GM20000 (cell line): ENCODE measurements around the gene VAPA.
"Not testable (repeated sequence)": the region's sequence is repeated elsewhere in the genome, so short reads cannot be mapped to it uniquely, and the experiment has no call there.

Experiments
- DNase-seq: peaks from one replicate; pipeline ENCODE4 v3.0.0; 2012; ENCODE audit warnings: low spot score
- TF ChIP-seq, protein P1 (sequence below): IDR thresholded peaks from 2 replicates; pipeline ENCODE4 v1.5.1; 2012; ENCODE audit warnings: mild to moderate bottlenecking, control low read depth; ENCODE audit errors: extremely low read depth, missing control alignments

The VAPA gene

GRCh38 chr18:9890196-9890595, 23.6 kb upstream of the VAPA start:
- no peak for DNase-seq
- TF ChIP-seq, protein P1, sequence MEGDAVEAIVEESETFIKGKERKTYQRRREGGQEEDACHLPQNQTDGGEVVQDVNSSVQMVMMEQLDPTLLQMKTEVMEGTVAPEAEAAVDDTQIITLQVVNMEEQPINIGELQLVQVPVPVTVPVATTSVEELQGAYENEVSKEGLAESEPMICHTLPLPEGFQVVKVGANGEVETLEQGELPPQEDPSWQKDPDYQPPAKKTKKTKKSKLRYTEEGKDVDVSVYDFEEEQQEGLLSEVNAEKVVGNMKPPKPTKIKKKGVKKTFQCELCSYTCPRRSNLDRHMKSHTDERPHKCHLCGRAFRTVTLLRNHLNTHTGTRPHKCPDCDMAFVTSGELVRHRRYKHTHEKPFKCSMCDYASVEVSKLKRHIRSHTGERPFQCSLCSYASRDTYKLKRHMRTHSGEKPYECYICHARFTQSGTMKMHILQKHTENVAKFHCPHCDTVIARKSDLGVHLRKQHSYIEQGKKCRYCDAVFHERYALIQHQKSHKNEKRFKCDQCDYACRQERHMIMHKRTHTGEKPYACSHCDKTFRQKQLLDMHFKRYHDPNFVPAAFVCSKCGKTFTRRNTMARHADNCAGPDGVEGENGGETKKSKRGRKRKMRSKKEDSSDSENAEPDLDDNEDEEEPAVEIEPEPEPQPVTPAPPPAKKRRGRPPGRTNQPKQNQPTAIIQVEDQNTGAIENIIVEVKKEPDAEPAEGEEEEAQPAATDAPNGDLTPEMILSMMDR = no peak

DNA sequence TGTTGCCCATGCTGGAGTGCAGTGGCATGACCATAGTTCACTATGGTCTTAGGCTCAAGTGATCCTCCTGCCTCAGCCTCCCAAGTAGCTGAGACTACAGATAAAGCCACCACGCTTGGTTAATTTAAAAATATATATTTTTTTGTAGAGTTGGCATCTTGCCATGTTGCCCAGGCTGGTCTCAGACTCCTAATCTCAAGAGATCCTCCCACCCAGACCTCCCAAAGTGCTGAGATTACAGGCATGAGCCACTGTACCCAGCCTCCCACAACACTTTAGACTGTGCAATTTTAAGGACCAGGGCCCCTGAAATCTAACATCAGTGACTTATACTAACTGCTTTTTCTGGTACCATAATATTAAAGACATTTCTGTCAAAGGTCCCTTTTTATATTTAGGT, 22.9 kb upstream of the VAPA start:
- TF ChIP-seq, protein P1 = no peak
- DNase-seq = no peak

- DNase-seq = not testable (repeated sequence)
Observed at GRCh38 chr18:9891515-9891914, 22.3 kb upstream of the VAPA start.

DNA sequence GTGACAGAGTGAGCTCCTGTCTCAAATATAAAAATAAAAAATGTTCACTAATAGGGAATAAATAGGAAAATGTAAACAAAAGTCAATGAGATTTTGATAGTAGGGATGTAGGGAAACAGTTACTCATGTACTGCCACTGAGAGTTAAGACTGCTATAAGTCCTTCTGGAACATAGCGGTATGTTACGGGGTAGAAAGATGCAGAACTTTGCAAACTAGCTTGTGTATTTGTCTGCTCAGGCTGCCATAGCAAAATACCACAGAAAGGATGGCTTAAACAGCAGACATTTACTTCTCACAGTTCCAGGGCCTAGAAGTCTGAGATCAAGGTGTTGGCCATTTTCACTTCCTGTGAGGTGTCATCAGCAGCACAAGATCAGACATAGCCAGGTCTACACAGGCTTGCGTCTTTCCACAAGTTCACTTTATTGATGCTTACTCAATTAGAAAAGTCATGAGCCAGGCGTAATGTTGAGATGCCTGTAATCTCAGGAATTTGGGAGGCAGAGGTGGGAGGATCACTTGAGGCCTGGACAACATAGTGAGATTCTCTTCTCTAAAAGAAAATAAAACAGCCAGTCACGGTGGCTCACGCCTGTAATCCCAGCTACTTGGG, 19.3 kb upstream of the VAPA start:
- TF ChIP-seq, protein P1 = no peak
- DNase-seq = no peak

DNA sequence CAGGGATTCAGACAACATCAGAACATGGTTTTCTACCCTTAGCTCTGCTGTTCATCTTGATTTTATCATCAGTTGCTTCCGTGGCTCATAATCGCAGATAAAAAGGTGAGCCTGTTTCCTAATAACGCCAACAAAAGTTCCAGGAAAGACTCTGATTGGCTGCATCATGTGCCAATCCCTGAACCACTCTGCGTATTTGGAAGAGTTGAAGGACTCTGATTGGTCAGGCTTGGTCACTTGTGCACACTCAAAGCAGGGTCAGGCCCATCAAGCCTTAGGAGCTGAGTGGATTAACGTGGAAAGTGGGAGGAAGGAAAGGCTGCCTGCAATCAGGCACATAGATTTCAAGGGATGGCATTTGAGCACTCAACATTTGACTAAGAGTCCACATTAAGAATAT, 16.7 kb upstream of the VAPA start:
- DNase-seq = no peak
- TF ChIP-seq, protein P1 = no peak

GRCh38 chr18:9897787-9898291, 16.0 kb upstream of the VAPA start:
- DNase-seq = not testable (repeated sequence)

DNA sequence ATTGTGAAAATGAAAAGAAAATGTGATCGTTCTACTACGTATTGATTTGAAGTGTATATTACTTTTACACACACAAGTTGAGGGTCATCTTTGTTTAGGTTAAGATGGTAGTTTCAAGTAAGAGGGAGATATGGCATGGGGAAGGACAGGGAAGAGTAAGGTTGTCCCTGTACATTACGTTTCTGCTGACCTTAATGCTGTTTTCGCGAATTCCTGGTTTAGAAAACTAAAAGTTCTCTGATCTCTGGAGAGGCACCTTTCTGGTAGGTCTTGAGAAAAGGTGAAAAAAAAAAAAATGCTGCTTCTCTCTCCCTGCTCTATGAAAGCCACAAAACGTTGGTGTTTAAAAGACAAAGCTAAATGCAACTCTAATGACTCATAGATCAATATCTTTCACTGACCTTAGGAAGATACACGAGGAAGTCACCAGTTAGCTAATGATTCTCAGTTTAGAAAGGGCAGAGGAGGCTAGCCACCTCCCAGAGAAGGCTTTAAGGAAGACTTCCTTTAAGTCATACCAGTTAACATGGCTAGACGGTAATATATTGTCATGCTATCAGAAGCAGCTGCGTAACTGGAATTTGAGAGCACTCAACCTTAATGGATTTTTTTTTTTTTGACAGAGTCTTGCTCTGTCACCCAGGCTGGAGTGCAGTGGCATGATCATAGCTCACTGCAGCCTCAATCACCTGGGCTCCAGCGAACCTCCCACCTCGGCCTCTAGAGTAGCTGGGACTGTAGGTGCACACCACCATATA, 14.8 kb upstream of the VAPA start:
- DNase-seq = no peak
- TF ChIP-seq, protein P1 = no peak

- not testable (repeated sequence) for DNase-seq
Observed at GRCh38 chr18:9899550-9899930, 14.3 kb upstream of the VAPA start.

- DNase-seq = no peak
- TF ChIP-seq, protein P1 = no peak
Observed at GRCh38 chr18:9900699-9901098, 13.1 kb upstream of the VAPA start.
